Uterus (tissue), 4 donors: ENCODE results near the gene SH2B2. TPM values are rescaled to one million over a fixed set of nuclear protein-coding genes. Genes with fewer than 3 reads are reported as not detected.
"Not testable (repeated sequence)": the region's sequence is repeated elsewhere in the genome, so short reads cannot be mapped to it uniquely, and the experiment has no call there.

ENCODE experiments used
- DNase-seq, 2 donors: peaks; one replicate each; pipeline ENCODE4 v3.0.0-alpha.2; 2019 to 2020
- H3K27ac ChIP-seq, 2 donors: fragments of 200-600 bp; sonication (generic); 1 replicate in 1 of 2; 2 replicates in 1 of 2; pipeline ENCODE4 v1.5.1; 2016 to 2018
- H3K27me3 ChIP-seq, 2 donors: fragments of 200-600 bp; sonication (generic); one replicate each; pipeline ENCODE4 v1.5.1; 2018 to 2019; ENCODE audit warnings: control low read depth in 1 of 2
- H3K36me3 ChIP-seq, 2 donors: fragments of 200-600 bp; sonication (generic); one replicate each; pipeline ENCODE4 v1.5.1; 2019; ENCODE audit warnings: control low read depth in 1 of 2
- H3K4me1 ChIP-seq, 2 donors: fragments of 200-600 bp; sonication (generic); one replicate each; pipeline ENCODE4 v1.5.1; 2018 to 2019; ENCODE audit warnings: control low read depth in 1 of 2
- H3K4me3 ChIP-seq, 2 donors: fragments of 200-600 bp; sonication (generic); 1 replicate in 1 of 2; 2 replicates in 1 of 2; pipeline ENCODE4 v1.5.1; 2018 to 2019; ENCODE audit warnings: mild to moderate bottlenecking in 1 of 2
- H3K9me3 ChIP-seq, 2 donors: fragments of 200-600 bp; sonication (generic); one replicate each; pipeline ENCODE4 v1.5.1; 2019; ENCODE audit warnings: control low read depth in 1 of 2
- POLR2A ChIP-seq, 2 donors: fragments of 450-650 bp; IDR thresholded peaks; one replicate each; pipeline ENCODE4 v1.6.1; 2016; ENCODE audit warnings: antibody characterized with exemption in 2 of 2, mild to moderate bottlenecking in 1 of 2, moderate library complexity in 1 of 2
- intact Hi-C: fragments of 100-400 bp; cut with DNase I; formaldehyde crosslinking; loops from one replicate; pipeline ENCODE4 v1.15.1; 2023; ENCODE audit warnings: low total_unique reads
- total RNA-seq, 4 donors: library from RNA; depleted of rRNA in 3 of 4; stranded (reverse); fragments of >200 nt in 3 of 4; gene quantifications; one replicate each; pipeline versions ENCODE4 v1.1.0 to v1.2.4, GENCODE V29; 2014 to 2023
- TF ChIP-seq, protein P1 (sequence below), 4 experiments: fragments of 200-600 bp in 2 of 4; fragments of 450-650 bp in 2 of 4; sonication (generic) in 2 of 4; IDR thresholded peaks; one replicate each; pipeline ENCODE4 v1.5.1; 2016 to 2019; ENCODE audit warnings: antibody characterized with exemption in 4 of 4, mild to moderate bottlenecking in 2 of 4, moderate library complexity in 1 of 4
- donor health status: DM: yes; HTN: yes; CAD: no.

The SH2B2 gene
- total RNA-seq, 4 donors from 2014 or later = 0.77 to 13.8 (median 9.4) TPM; not detected in 1

- no peak overlapping the region for H3K4me3 ChIP-seq
- no peaks in the 10 kb centered on the region for H3K36me3 ChIP-seq
- DNase-seq = no peak
- intact Hi-C loops = no loop called here
- TF ChIP-seq POLR2A (IDR thresholded peaks at IDR 0.05) = no peak
- TF ChIP-seq, protein P1, sequence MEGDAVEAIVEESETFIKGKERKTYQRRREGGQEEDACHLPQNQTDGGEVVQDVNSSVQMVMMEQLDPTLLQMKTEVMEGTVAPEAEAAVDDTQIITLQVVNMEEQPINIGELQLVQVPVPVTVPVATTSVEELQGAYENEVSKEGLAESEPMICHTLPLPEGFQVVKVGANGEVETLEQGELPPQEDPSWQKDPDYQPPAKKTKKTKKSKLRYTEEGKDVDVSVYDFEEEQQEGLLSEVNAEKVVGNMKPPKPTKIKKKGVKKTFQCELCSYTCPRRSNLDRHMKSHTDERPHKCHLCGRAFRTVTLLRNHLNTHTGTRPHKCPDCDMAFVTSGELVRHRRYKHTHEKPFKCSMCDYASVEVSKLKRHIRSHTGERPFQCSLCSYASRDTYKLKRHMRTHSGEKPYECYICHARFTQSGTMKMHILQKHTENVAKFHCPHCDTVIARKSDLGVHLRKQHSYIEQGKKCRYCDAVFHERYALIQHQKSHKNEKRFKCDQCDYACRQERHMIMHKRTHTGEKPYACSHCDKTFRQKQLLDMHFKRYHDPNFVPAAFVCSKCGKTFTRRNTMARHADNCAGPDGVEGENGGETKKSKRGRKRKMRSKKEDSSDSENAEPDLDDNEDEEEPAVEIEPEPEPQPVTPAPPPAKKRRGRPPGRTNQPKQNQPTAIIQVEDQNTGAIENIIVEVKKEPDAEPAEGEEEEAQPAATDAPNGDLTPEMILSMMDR (IDR thresholded peaks at IDR 0.05) = no peak
- no peaks in the 10 kb centered on the region for H3K9me3 ChIP-seq
- H3K27ac ChIP-seq = no peak overlapping the region
- H3K27me3 ChIP-seq = no peaks in the 10 kb centered on the region
- H3K4me1 ChIP-seq = no peaks in the 10 kb centered on the region
Observed at GRCh38 chr7:102321351-102322201, 34.9 kb downstream of the SH2B2 start.

GRCh38 chr7:102322202-102322715, 35.6 kb downstream of the SH2B2 start:
- TF ChIP-seq POLR2A (IDR thresholded peaks at IDR 0.05) = no peak
- TF ChIP-seq, protein P1 (IDR thresholded peaks at IDR 0.05) = no peak
- intact Hi-C loops = no loop called here
- Histone ChIP-seq H3K9me3 (no peaks in the 10 kb centered on the region), H3K4me3 (no peak overlapping the region), H3K36me3 (no peaks in the 10 kb centered on the region), H3K27ac (no peak overlapping the region), H3K27me3 (no peaks in the 10 kb centered on the region), H3K4me1 (no peaks in the 10 kb centered on the region)
- no peak for DNase-seq

GRCh38 chr7:102323914-102324195, 37.2 kb downstream of the SH2B2 start:
- Histone ChIP-seq H3K36me3 (no peaks in the 10 kb centered on the region), H3K27me3 (no peaks in the 10 kb centered on the region)
- no peak for DNase-seq

GRCh38 chr7:102325106-102325505, 38.4 kb downstream of the SH2B2 start:
- H3K27ac ChIP-seq, DNase-seq, H3K4me3 ChIP-seq, H3K9me3 ChIP-seq, intact Hi-C loops, H3K4me1 ChIP-seq, H3K27me3 ChIP-seq, H3K36me3 ChIP-seq: not testable (repeated sequence)

More at GRCh38 chr7:102323914-102324195, 37.2 kb downstream of the SH2B2 start:
- intact Hi-C loops = no loop called here
- Histone ChIP-seq H3K27ac (no peak overlapping the region), H3K9me3 (no peaks in the 10 kb centered on the region), H3K4me1 (no peaks in the 10 kb centered on the region), H3K4me3 (no peak overlapping the region)
- no peak for TF ChIP-seq POLR2A (IDR thresholded peaks at IDR 0.05)
- TF ChIP-seq, protein P1 (IDR thresholded peaks at IDR 0.05) = no peak

GRCh38 chr7:102326157-102326889, 39.7 kb downstream of the SH2B2 start:
- H3K27ac ChIP-seq = no peak overlapping the region
- H3K27me3 ChIP-seq = no peaks in the 10 kb centered on the region
- H3K4me3 ChIP-seq = no peak overlapping the region
- intact Hi-C loops = no loop called here
- H3K9me3 ChIP-seq = no peaks in the 10 kb centered on the region
- H3K4me1 ChIP-seq = no peaks in the 10 kb centered on the region
- no peak for DNase-seq
- no peaks in the 10 kb centered on the region for H3K36me3 ChIP-seq
- TF ChIP-seq, protein P1 (IDR thresholded peaks at IDR 0.05) = no peak
- no peak for TF ChIP-seq POLR2A (IDR thresholded peaks at IDR 0.05)

DNA sequence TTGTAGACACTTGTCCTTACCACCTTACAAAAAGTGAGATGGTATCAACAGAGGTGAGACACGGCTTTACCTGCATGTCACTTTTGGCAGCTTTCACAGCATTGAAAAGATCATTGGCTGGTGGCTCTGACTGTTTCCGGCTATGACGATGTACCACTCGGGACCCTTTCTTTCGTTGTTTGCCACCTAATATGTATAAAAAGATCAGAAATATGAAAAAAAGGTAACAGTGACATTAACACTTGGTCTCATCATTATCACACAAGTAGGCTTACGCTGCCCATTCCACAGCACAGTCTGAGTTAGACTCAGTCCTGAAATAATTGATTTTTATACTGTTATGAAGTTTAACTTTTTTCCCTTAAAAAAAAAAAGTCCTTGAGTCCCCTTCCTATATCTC, 40.5 kb downstream of the SH2B2 start:
- not testable (repeated sequence) for H3K9me3 ChIP-seq, H3K27me3 ChIP-seq

DNA sequence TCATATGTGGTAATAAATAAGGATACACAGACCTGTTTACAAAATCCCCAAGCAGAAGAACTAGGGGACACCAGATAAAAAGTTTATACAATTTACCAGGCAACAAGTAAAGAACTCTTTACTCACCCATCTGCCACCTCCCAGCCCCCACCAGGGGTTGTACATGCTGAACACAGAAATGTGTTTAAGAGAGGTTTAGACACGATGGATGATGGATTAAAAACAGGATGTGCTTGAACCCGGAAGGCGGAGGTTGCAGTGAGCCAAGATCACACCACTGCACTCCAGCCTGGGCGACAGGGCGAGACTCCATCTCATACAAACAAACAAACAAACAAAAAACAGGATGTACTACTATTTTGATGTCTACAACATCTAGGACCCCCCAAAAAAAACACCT, 42.2 kb downstream of the SH2B2 start:
- H3K4me1 ChIP-seq, H3K4me3 ChIP-seq, H3K27me3 ChIP-seq, H3K36me3 ChIP-seq, intact Hi-C loops, H3K27ac ChIP-seq, DNase-seq, H3K9me3 ChIP-seq: not testable (repeated sequence)

More for the DNA sequence above, 40.5 kb downstream of the SH2B2 start:
- H3K36me3 ChIP-seq, H3K27ac ChIP-seq, DNase-seq, H3K4me3 ChIP-seq, H3K4me1 ChIP-seq, intact Hi-C loops: not testable (repeated sequence)

- H3K4me1 ChIP-seq, intact Hi-C loops, DNase-seq, H3K4me3 ChIP-seq, H3K36me3 ChIP-seq, H3K27me3 ChIP-seq, H3K27ac ChIP-seq, H3K9me3 ChIP-seq: not testable (repeated sequence)
Observed at GRCh38 chr7:102329366-102329765, 42.7 kb downstream of the SH2B2 start.
